Liver (tissue), 9 donors: ENCODE measurements around the gene MYO7A. TPM values are rescaled to one million over a fixed set of nuclear protein-coding genes. Genes with fewer than 3 reads are reported as not detected.
A peak's percentile ranks its signal among the peaks of the same experiment; 100 is the strongest.

ENCODE experiments used
- DNase-seq: peaks from one replicate; pipeline ENCODE4 v3.0.0-alpha.2; 2017; ENCODE audit warnings: low spot score
- H3K27ac ChIP-seq, 2 donors: one replicate each; pipeline ENCODE4 v1.7.0; 2013; ENCODE audit warnings: inconsistent platforms in 2 of 2, low read length in 2 of 2, control low read depth in 1 of 2, low read depth in 1 of 2, mild to moderate bottlenecking in 1 of 2
- H3K27me3 ChIP-seq, 4 donors: one replicate each; pipeline versions ENCODE4 v1.6.1 to v1.7.0; 2013; ENCODE audit warnings: low read length in 3 of 4, inconsistent platforms in 1 of 4, mild to moderate bottlenecking in 1 of 4, moderate library complexity in 1 of 4; ENCODE audit not compliant: control insufficient read depth in 4 of 4, insufficient read depth in 4 of 4
- H3K36me3 ChIP-seq, 4 donors: one replicate each; pipeline versions ENCODE4 v1.6.1 to v1.7.0; 2013; ENCODE audit warnings: low read length in 3 of 4, mild to moderate bottlenecking in 3 of 4, low read depth in 1 of 4, moderate library complexity in 1 of 4; ENCODE audit not compliant: control insufficient read depth in 4 of 4, insufficient read depth in 3 of 4
- H3K4me1 ChIP-seq, 4 donors: one replicate each; pipeline versions ENCODE4 v1.6.1 to v1.7.0; 2013; ENCODE audit warnings: low read length in 3 of 4, mild to moderate bottlenecking in 3 of 4, moderate library complexity in 1 of 4; ENCODE audit not compliant: control insufficient read depth in 4 of 4, insufficient read depth in 4 of 4
- H3K4me3 ChIP-seq, 3 donors: one replicate each; pipeline versions ENCODE4 v1.6.1 to v1.7.0; 2013; ENCODE audit warnings: low read length in 3 of 3, control low read depth in 1 of 3, low read depth in 1 of 3, mild to moderate bottlenecking in 1 of 3
- H3K9ac ChIP-seq, 2 donors: one replicate each; pipeline ENCODE4 v1.7.0; 2013; ENCODE audit warnings: low read length in 2 of 2, mild to moderate bottlenecking in 2 of 2, moderate library complexity in 2 of 2, control low read depth in 1 of 2, low read depth in 1 of 2
- H3K9me3 ChIP-seq, 4 donors: one replicate each; pipeline versions ENCODE4 v1.6.1 to v1.7.0; 2013; ENCODE audit warnings: low read length in 3 of 4; ENCODE audit not compliant: control insufficient read depth in 4 of 4
- ATF3 ChIP-seq: IDR thresholded peaks from 2 replicates; pipeline ENCODE4 v1.6.1; 2016; ENCODE audit warnings: antibody characterized with exemption
- CTCF ChIP-seq: fragments of 150-350 bp; IDR thresholded peaks from 2 replicates; pipeline ENCODE4 v1.5.1; 2017; ENCODE audit warnings: improper control_type of control experiment, low read depth, low read length; ENCODE audit not compliant: missing input control
- EGR1 ChIP-seq, 2 donors: IDR thresholded peaks; 2 replicates each; pipeline ENCODE4 v1.6.1; 2016 to 2018; ENCODE audit warnings: antibody characterized with exemption in 2 of 2, low read depth in 2 of 2
- FOXA2 ChIP-seq: IDR thresholded peaks from 2 replicates; pipeline ENCODE4 v1.6.1; 2016; ENCODE audit warnings: antibody characterized with exemption
- GABPA ChIP-seq, 2 donors: IDR thresholded peaks in 1 of 2; conservative IDR thresholded peaks in 1 of 2; 2 replicates each; pipeline ENCODE4 v1.6.1; 2016; ENCODE audit warnings: antibody characterized with exemption in 2 of 2, mild to moderate bottlenecking in 1 of 2, moderate library complexity in 1 of 2
- HNF4A ChIP-seq, 2 donors: conservative IDR thresholded peaks; 2 replicates each; pipeline ENCODE4 v1.6.1; 2016; ENCODE audit warnings: antibody characterized with exemption in 2 of 2, mild to moderate bottlenecking in 2 of 2
- MAX ChIP-seq: IDR thresholded peaks from 2 replicates; pipeline ENCODE4 v1.6.1; 2016; ENCODE audit warnings: antibody characterized with exemption
- NR2F2 ChIP-seq: IDR thresholded peaks from 2 replicates; pipeline ENCODE4 v1.6.1; 2016; ENCODE audit warnings: antibody characterized with exemption
- RAD21 ChIP-seq, 2 donors: IDR thresholded peaks; 2 replicates each; pipeline ENCODE4 v1.6.1; 2016; ENCODE audit warnings: antibody characterized with exemption in 2 of 2, mild to moderate bottlenecking in 2 of 2
- REST ChIP-seq: IDR thresholded peaks from 2 replicates; pipeline ENCODE4 v1.6.1; 2016; ENCODE audit warnings: antibody characterized with exemption, mild to moderate bottlenecking
- RXRA ChIP-seq, 2 donors: IDR thresholded peaks; 2 replicates each; pipeline ENCODE4 v1.6.1; 2017 to 2018; ENCODE audit warnings: antibody characterized with exemption in 2 of 2, mild to moderate bottlenecking in 1 of 2
- SP1 ChIP-seq: IDR thresholded peaks from 2 replicates; pipeline ENCODE4 v1.6.1; 2018; ENCODE audit warnings: antibody characterized with exemption, mild to moderate bottlenecking
- TAF1 ChIP-seq: conservative IDR thresholded peaks from 2 replicates; pipeline ENCODE4 v1.6.1; 2016; ENCODE audit warnings: antibody characterized with exemption, mild to moderate bottlenecking
- YY1 ChIP-seq: IDR thresholded peaks from 2 replicates; pipeline ENCODE4 v1.6.1; 2016; ENCODE audit warnings: antibody characterized with exemption, mild to moderate bottlenecking
- ZBTB33 ChIP-seq: IDR thresholded peaks from 2 replicates; pipeline ENCODE4 v1.6.1; 2016; ENCODE audit warnings: antibody characterized with exemption
- WGBS: extraction: QIAGEN DNeasy Blood & Tissue Kit; methylation state at CpG from one replicate; pipeline ENCODE4 v1.1.7; 2013; 5-methylcytosine and 5-hydroxymethylcytosine counted together
- polyA plus RNA-seq, 2 donors: library from polyadenylated mRNA; stranded (reverse) in 1 of 2; unstranded in 1 of 2; fragments of 200-250 nt in 1 of 2; fragments of >200 nt in 1 of 2; fragmentation: Nextera tagmentation in 1 of 2; extraction: Ambion mirVana in 1 of 2; gene quantifications; one replicate each; pipeline versions ENCODE4 v1.2.1 to v1.2.3, GENCODE V29; 2013 to 2015
- total RNA-seq, 2 donors: library from RNA; depleted of rRNA; stranded (reverse); fragments of >200 nt; gene quantifications; one replicate each; pipeline ENCODE4 v1.2.3, GENCODE V29; 2014
- donor health status: healthy.
- donor health status: healthy.
- donor health status: healthy.
- donor health status: healthy.
- donor health status: healthy.

MYO7A gene
- total and polyA plus RNA-seq, 4 donors, result 7.3 to 33.6 (median 11.3) TPM

DNA sequence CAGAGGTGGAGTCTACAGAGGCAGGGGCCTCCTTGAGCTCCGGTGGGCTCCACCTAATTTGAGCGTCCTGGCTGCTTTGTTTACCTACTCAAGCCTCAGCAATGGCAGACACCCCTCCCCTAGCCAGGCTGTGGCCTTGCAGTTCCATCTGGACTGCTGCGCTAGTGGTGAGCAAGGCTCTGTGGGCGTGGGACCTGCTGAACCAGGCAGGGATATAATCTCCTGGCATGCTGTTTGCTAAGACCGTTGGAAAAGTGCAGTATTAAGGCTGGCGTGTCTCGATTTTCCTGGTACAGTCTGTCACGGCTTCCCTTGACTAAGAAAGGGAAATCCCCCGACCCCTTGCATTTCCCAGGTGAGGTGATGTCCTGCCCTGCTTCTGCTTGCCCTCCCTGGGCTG is 95.8 kb downstream of the MYO7A start:
- peaks cover 0 to 6% (median 4%) of the 10 kb centered on the region in 4 donors for H3K36me3 ChIP-seq
- H3K27ac ChIP-seq, result no peak overlapping the region
- H3K4me3 ChIP-seq, result no peak overlapping the region
- no peak overlapping the region for H3K9ac ChIP-seq
- H3K4me1 ChIP-seq, result no peaks in the 10 kb centered on the region
- H3K9me3 ChIP-seq, result no peaks in the 10 kb centered on the region
- 83% methylated on average over 9 of the region's 9 CpGs for WGBS
- no peak for TF ChIP-seq TAF1
- TF ChIP-seq RXRA (IDR thresholded peaks at IDR 0.05), result no peak
- TF ChIP-seq NR2F2, result no peak
- TF ChIP-seq GABPA (IDR thresholded peaks at IDR 0.05 in 1 of 2, conservative IDR thresholded peaks at IDR 0.05 in 1 of 2), result no peak
- no peak for TF ChIP-seq SP1
- no peak for TF ChIP-seq ATF3
- no peak for TF ChIP-seq EGR1 (IDR thresholded peaks at IDR 0.05; ENCODE audit: low read depth in 2 of 2)
- TF ChIP-seq CTCF, result no peak
- no peaks in the 10 kb centered on the region for H3K27me3 ChIP-seq
- DNase-seq, result no peak

DNA sequence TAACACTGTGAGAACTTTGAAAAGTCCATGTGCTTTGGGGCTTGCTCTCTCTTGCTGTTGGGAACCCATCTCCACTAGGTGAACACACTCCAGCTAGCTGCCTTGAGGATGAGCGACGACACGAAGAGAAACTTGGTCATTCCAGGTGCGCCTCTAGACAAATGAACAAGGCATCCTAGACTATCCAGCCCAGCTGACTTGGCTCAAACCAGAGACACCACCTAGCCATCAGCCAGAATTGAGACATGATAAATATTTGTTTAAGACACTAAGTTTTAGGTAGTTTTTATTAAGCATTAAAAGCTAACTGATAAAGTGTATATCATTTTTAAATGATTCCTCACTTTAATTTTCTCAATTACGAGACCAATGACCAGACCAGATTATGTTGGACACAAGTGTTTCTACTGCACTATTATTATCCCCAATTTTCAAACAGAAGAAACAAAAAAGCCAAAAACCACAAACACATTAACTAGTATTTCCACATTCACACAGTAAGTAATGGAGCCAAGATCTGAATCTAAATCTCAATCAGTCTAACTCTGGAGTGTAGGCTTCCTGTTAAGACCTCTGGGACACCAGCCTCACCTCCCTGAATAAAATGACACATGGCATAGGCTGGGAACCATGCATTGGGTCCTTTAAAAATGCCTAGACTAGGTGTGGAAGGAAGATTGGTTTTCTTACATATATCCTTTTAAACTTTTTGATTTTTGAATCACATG is 103.0 kb downstream of the MYO7A start:
- 70% methylated on average over 5 of the region's 5 CpGs for WGBS

GRCh38 chr11:77231800-77232199 is 103.8 kb downstream of the MYO7A start:
- Histone ChIP-seq H3K9me3 (no peaks in the 10 kb centered on the region), H3K9ac (no peak overlapping the region), H3K36me3 (no peaks in the 10 kb centered on the region), H3K4me1 (peaks cover 0 to 10% (median 5%) of the 10 kb centered on the region in 4 donors), H3K27ac (no peak overlapping the region), H3K4me3 (no peak overlapping the region), H3K27me3 (no peaks in the 10 kb centered on the region)
- 95% methylated on average over 1 of the region's 1 CpG for WGBS
- no peak for DNase-seq
- TF ChIP-seq REST (no peak), MAX (no peak), ZBTB33 (no peak), SP1 (no peak)

More for the DNA sequence above, 103.0 kb downstream of the MYO7A start:
- Histone ChIP-seq H3K9me3 (no peaks in the 10 kb centered on the region), H3K36me3 (peaks cover 0 to 2% (median under 1%) of the 10 kb centered on the region in 4 donors), H3K4me3 (no peak overlapping the region), H3K4me1 (peaks cover 0 to 10% (median 5%) of the 10 kb centered on the region in 4 donors), H3K9ac (no peak overlapping the region), H3K27ac (no peak overlapping the region), H3K27me3 (no peaks in the 10 kb centered on the region)
- no peak for DNase-seq
- TF ChIP-seq YY1, result no peak
- no peak for TF ChIP-seq ZBTB33
- no peak for TF ChIP-seq HNF4A (conservative IDR thresholded peaks at IDR 0.05)
- TF ChIP-seq RXRA (IDR thresholded peaks at IDR 0.05), result peak in 1 of 2 donors; percentile 21
- TF ChIP-seq RAD21 (IDR thresholded peaks at IDR 0.05), result peak in 1 of 2 donors; percentile 46
- TF ChIP-seq FOXA2, result no peak
